Osteocyte (in vitro differentiated cells): ENCODE data around the gene PDGFB. TPM values are rescaled to one million over a fixed set of nuclear protein-coding genes. Genes with fewer than 3 reads are reported as not detected.

Experiments
- DNase-seq: peaks from one replicate; pipeline ENCODE4 v3.0.0; 2021; ENCODE audit warnings: mixed read lengths; ENCODE audit not compliant: unreplicated experiment; ENCODE audit errors: extremely low spot score
- H3K27ac Mint-ChIP-seq: one replicate; pipeline ENCODE4 v1.8.0; 2021; ENCODE audit warnings: mild to moderate bottlenecking, mixed read lengths; ENCODE audit not compliant: unreplicated experiment
- H3K27me3 Mint-ChIP-seq: one replicate; pipeline ENCODE4 v1.8.0; 2021; ENCODE audit warnings: mixed read lengths; ENCODE audit not compliant: unreplicated experiment
- H3K36me3 Mint-ChIP-seq: one replicate; pipeline ENCODE4 v1.8.0; 2021; ENCODE audit warnings: mixed read lengths; ENCODE audit not compliant: unreplicated experiment
- H3K4me1 Mint-ChIP-seq: one replicate; pipeline ENCODE4 v1.8.0; 2021; ENCODE audit warnings: mixed read lengths; ENCODE audit not compliant: unreplicated experiment
- H3K4me3 Mint-ChIP-seq: one replicate; pipeline ENCODE4 v1.8.0; 2021; ENCODE audit warnings: mild to moderate bottlenecking, moderate library complexity, mixed read lengths; ENCODE audit not compliant: unreplicated experiment
- H3K9me3 Mint-ChIP-seq: one replicate; pipeline ENCODE4 v1.8.0; 2021; ENCODE audit warnings: mixed read lengths; ENCODE audit not compliant: unreplicated experiment
- CTCF ChIP-seq: fragments of 200-600 bp; sonication (generic); IDR thresholded peaks from 2 replicates; pipeline ENCODE4 v1.5.0; 2021; ENCODE audit warnings: antibody characterized with exemption, mild to moderate bottlenecking, moderate library complexity
- total RNA-seq: library from RNA; stranded (reverse); gene quantifications from 2 replicates; pipeline ENCODE4 v1.2.1, GENCODE V29; 2021

The PDGFB gene
- total RNA-seq, 1 donor from 2014 or later, result 16.8 TPM

DNA sequence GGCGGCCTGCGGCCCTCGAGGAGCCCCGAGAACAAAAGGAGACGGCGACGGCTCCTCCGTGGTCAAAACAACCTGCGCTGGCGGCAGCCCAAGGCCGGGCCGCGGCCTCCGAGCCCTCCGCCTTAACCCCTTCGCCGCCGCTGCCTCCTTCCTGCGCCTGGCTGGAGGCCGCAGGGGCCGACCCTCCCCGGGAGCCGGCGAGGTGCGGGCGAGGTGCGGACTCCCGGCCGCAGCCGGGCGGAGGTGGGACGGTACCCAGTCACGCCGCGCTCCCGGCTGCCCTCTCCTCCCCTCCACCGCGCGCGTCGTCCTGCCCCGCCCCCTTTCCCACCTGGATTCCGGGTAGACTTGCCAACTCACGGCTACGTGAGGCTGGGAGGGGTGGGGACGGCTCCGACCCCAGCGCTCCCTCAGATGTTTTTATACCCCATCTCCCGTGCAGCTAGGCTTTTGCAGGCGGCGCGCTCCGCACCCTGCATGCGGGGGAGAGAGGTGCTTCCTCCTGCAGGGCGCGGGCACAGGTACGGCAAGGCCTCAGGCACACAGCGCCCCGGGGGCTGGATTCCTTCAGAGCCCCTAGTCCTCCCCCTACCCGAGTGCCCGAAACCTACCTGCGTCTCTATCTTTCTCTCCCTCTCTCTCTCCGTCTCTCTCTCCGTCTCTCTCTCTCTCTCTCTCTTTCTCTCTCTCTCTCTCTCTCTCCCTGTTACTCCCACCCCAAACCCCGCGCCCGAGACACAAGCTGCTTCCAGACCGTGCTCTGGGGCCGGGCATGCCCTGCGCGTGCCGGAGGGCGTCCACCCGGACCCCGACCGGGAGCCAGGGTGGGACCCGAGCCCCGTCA, 2.0 kb downstream of the PDGFB start:
- Mint-ChIP-seq H3K9me3 (no peaks in the 10 kb centered on the region), H3K27me3 (no peaks in the 10 kb centered on the region), H3K36me3 (no peaks in the 10 kb centered on the region), H3K4me3 (peak overlapping the region; percentile 80), H3K4me1 (peaks cover 38% of the 10 kb centered on the region), H3K27ac (peak overlapping the region; percentile 14)
- DNase-seq, result no peak
- TF ChIP-seq CTCF, result no peak

- H3K4me1 Mint-ChIP-seq, result peaks cover 46% of the 10 kb centered on the region
- no peak for TF ChIP-seq CTCF
- no peak for DNase-seq
- no peaks in the 10 kb centered on the region for H3K27me3 Mint-ChIP-seq
- no peaks in the 10 kb centered on the region for H3K36me3 Mint-ChIP-seq
- H3K27ac Mint-ChIP-seq, result peak overlapping the region; percentile 83
- H3K4me3 Mint-ChIP-seq, result peak overlapping the region; percentile 80
- H3K9me3 Mint-ChIP-seq, result no peaks in the 10 kb centered on the region
These were observed 2.8 kb downstream of the PDGFB start for GRCh38 chr22:39241794-39242594.

GRCh38 chr22:39240831-39241793, 3.7 kb downstream of the PDGFB start:
- Mint-ChIP-seq H3K27ac (peak overlapping the region; percentile 83), H3K4me3 (peak overlapping the region; percentile 80), H3K9me3 (no peaks in the 10 kb centered on the region), H3K4me1 (peaks cover 55% of the 10 kb centered on the region), H3K36me3 (no peaks in the 10 kb centered on the region), H3K27me3 (no peaks in the 10 kb centered on the region)
- no peak for DNase-seq
- no peak for TF ChIP-seq CTCF

DNA sequence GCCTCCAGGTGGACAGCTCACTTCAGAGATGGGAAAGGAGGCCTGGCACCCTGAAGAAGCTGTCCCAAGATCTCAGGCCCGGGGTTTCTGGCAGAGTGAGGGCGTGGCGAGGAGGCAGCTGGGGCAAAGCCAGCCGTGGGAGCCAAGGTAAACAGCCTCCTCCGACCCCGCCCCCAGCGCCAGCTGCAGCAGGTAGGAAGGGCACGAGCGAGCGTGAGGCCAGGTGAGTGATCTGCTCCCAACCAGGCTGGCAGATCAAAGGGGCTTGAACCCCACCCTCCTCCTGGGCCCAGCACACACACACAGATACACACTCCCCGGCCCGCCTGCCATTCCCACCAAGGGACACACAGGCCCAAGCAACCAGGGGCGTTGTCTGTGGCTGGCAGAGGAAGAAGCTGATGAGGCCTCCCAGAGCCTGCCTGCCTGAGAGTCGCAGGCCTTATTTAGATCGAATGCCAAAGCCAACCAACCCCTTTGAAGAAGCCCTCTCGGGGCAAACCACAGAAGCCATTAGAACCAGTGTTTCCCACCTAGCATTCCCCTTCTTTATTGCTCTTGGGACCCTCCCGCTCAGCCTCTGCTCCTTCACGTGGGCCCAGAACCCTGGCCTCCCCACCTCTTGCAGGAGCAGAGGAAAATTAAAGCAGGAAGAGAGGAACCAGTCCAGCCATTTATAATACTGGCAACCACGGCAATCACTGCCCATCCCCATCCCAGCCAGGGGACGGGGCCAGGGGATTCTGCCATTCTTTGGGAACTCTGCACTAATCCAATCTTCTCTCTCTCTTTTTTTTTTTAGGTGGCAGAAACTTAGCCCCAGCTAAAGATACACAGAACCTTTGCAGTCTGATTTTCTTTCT, 5.0 kb downstream of the PDGFB start:
- Mint-ChIP-seq H3K27me3 (no peaks in the 10 kb centered on the region), H3K4me3 (no peak overlapping the region), H3K4me1 (peaks cover 65% of the 10 kb centered on the region), H3K36me3 (no peaks in the 10 kb centered on the region), H3K9me3 (no peaks in the 10 kb centered on the region), H3K27ac (peak overlapping the region; percentile 83)
- no peak for TF ChIP-seq CTCF
- no peak for DNase-seq
